GM12878 (cell line): Measurements from ENCODE around the gene MACF1. TPM values are rescaled to one million over a fixed set of nuclear protein-coding genes. Genes with fewer than 3 reads are reported as not detected.

ENCODE experiments used
- ATAC-seq: fragments of 200-7000 bp; cut with Tn5 transposase; 3 replicates; pipeline ENCODE4 v1.9.1; 2020; ENCODE audit warnings: mild to moderate bottlenecking, moderate library complexity
- BruUV-seq: library from RNA; stranded (reverse); fragments of 400-500 nt; replicated peaks from 2 replicates; lab custom pipeline; 2021; lab: Mats Ljungman, UMichigan
- CTCF ChIA-PET: fragments of 300-600 bp; sonication (Branson Sonifier 250); formaldehyde crosslinking; extraction: SDS; loops from one replicate; lab custom pipeline; 2021; ENCODE audit warnings: inconsistent platforms; lab: Yijun Ruan, JAX
- POLR2A ChIA-PET: fragments of 350-600 bp; formaldehyde crosslinking; extraction: SDS; loops from one replicate; lab custom pipeline; 2021; ENCODE audit warnings: inconsistent platforms; lab: Charles Lee
- RAD21 ChIA-PET: fragments of 300-600 bp; sonication (Branson Sonifier 250); formaldehyde crosslinking; loops from one replicate; lab custom pipeline; 2023; ENCODE audit warnings: antibody characterized with exemption; ENCODE audit not compliant: unreplicated experiment; lab: Charles Lee
- SMC1A ChIA-PET: fragments of 300-600 bp; sonication (Branson Sonifier 250); formaldehyde crosslinking; loops from one replicate; lab custom pipeline; 2023; ENCODE audit not compliant: unreplicated experiment, uncharacterized antibody; lab: Charles Lee
- DNase-seq: peaks from one replicate; pipeline ENCODE4 v3.0.0-alpha.2; 2011; ENCODE audit warnings: low read depth, low spot score
- FAIRE-seq: peaks from 3 replicates; lab custom pipeline; 2011; peaks lifted over from hg19 to GRCh38; lab: Jason Lieb, UNC
- H2AFZ ChIP-seq: 2 replicates; pipeline ENCODE4 v1.6.0; 2011; ENCODE audit warnings: low read depth, low read length, control low read depth; ENCODE audit not compliant: control insufficient read depth
- H3K27ac ChIP-seq: 2 replicates; pipeline ENCODE4 v1.5.1; 2011; ENCODE audit warnings: control low read depth; ENCODE audit not compliant: control insufficient read depth, insufficient read depth
- H3K27me3 ChIP-seq, 2 experiments: replicated peaks in 1 of 2; 2 replicates each; pipeline versions ENCODE4 v1.6.0 to v1.6.1; 2011; ENCODE audit warnings: low read length in 1 of 2; ENCODE audit not compliant: control insufficient read depth in 2 of 2, insufficient read depth in 2 of 2
- H3K36me3 ChIP-seq, 2 experiments: 2 replicates each; pipeline ENCODE4 v1.5.1; 2011; ENCODE audit warnings: low read length in 1 of 2; ENCODE audit not compliant: control insufficient read depth in 2 of 2, insufficient read depth in 2 of 2
- H3K4me1 ChIP-seq: 2 replicates; pipeline ENCODE4 v1.6.1; 2011; ENCODE audit warnings: mild to moderate bottlenecking, low read length, moderate library complexity, mixed read lengths; ENCODE audit not compliant: control insufficient read depth, insufficient read depth
- H3K4me2 ChIP-seq: 2 replicates; pipeline ENCODE4 v1.6.0; 2011; ENCODE audit warnings: control low read depth; ENCODE audit not compliant: control insufficient read depth, insufficient read depth
- H3K4me3 ChIP-seq: fragments of 200-600 bp; sonication (generic); 2 replicates; pipeline ENCODE4 v1.5.1; 2016
- H3K79me2 ChIP-seq: 2 replicates; pipeline ENCODE4 v1.6.0; 2011; ENCODE audit warnings: low read length; ENCODE audit not compliant: control insufficient read depth, insufficient read depth
- H3K9ac ChIP-seq: 2 replicates; pipeline ENCODE4 v1.8.0; 2011; ENCODE audit warnings: low read length, control low read depth, mixed read lengths; ENCODE audit not compliant: control insufficient read depth, insufficient read depth
- H3K9me3 ChIP-seq: replicated peaks from 3 replicates; pipeline ENCODE4 v1.5.1; 2011; ENCODE audit warnings: mild to moderate bottlenecking, low read length; ENCODE audit not compliant: control insufficient read depth, insufficient read depth
- H4K20me1 ChIP-seq: 2 replicates; pipeline ENCODE4 v1.6.0; 2011; ENCODE audit not compliant: control insufficient read depth, insufficient read depth
- BACH1 ChIP-seq: fragments of 450-650 bp; IDR thresholded peaks from 2 replicates; pipeline ENCODE4 v1.6.1; 2017; ENCODE audit warnings: mild to moderate bottlenecking, borderline replicate concordance
- BCL11A ChIP-seq: IDR thresholded peaks from 2 replicates; pipeline ENCODE4 v1.6.1; 2011; ENCODE audit warnings: low read depth, low read length
- BMI1 ChIP-seq: fragments of 450-650 bp; IDR thresholded peaks from 2 replicates; pipeline ENCODE4 v1.6.1; 2016; ENCODE audit warnings: mild to moderate bottlenecking, moderate library complexity, borderline replicate concordance
- CBX3 ChIP-seq: fragments of 200-600 bp; sonication (generic); IDR thresholded peaks from 2 replicates; pipeline ENCODE4 v1.6.1; 2016; ENCODE audit warnings: low read depth, borderline replicate concordance
- CBX5 ChIP-seq: sonication (generic); IDR thresholded peaks from 2 replicates; pipeline ENCODE4 v1.6.1; 2016; ENCODE audit warnings: low read depth, moderate library complexity, mild to moderate bottlenecking, inconsistent platforms
- EP300 ChIP-seq, 2 experiments: fragments of 150-350 bp in 1 of 2; IDR thresholded peaks; 2 replicates each; pipeline ENCODE4 v1.6.1; 2011 to 2012; ENCODE audit warnings: low read depth in 2 of 2, low read length in 2 of 2, borderline replicate concordance in 1 of 2, improper control_type of control experiment in 1 of 2, inconsistent platforms in 1 of 2; ENCODE audit not compliant: control insufficient read depth in 1 of 2
- FOXM1 ChIP-seq: IDR thresholded peaks from 2 replicates; pipeline ENCODE4 v1.6.1; 2012; ENCODE audit warnings: low read depth, mild to moderate bottlenecking, inconsistent platforms, low read length, moderate library complexity
- IKZF2 ChIP-seq, 2 experiments: fragments of 450-650 bp; IDR thresholded peaks; 2 replicates each; pipeline ENCODE4 v1.6.1; 2017; ENCODE audit warnings: mild to moderate bottlenecking in 2 of 2, moderate library complexity in 2 of 2
- KLF5 ChIP-seq: fragments of 450-650 bp; IDR thresholded peaks from 2 replicates; pipeline ENCODE4 v1.6.1; 2014; ENCODE audit warnings: mild to moderate bottlenecking; ENCODE audit not compliant: partially characterized antibody
- NFYA ChIP-seq: IDR thresholded peaks from 2 replicates; pipeline ENCODE4 v1.6.1; 2011; ENCODE audit warnings: low read depth, mild to moderate bottlenecking, low read length, improper control_type of control experiment, borderline replicate concordance
- NR2C1 ChIP-seq: fragments of 450-650 bp; IDR thresholded peaks from 2 replicates; pipeline ENCODE4 v1.6.1; 2017; ENCODE audit warnings: antibody characterized with exemption, mild to moderate bottlenecking, moderate library complexity
- POLR2AphosphoS2 ChIP-seq: IDR thresholded peaks from 2 replicates; pipeline ENCODE4 v1.6.1; 2011; ENCODE audit warnings: low read depth, mild to moderate bottlenecking, low read length, improper control_type of control experiment, moderate library complexity
- PRDM15 ChIP-seq: fragments of 450-650 bp; formaldehyde crosslinking; IDR thresholded peaks from 2 replicates; pipeline ENCODE4 v1.4.0; 2020; ENCODE audit warnings: mild to moderate bottlenecking, moderate library complexity
- RAD51 ChIP-seq: fragments of 450-650 bp; IDR thresholded peaks from 2 replicates; pipeline ENCODE4 v1.6.1; 2016; ENCODE audit warnings: moderate library complexity, mild to moderate bottlenecking, inconsistent platforms
- RBBP5 ChIP-seq: fragments of 200-600 bp; sonication (generic); conservative IDR thresholded peaks from 2 replicates; pipeline ENCODE4 v1.6.1; 2016
- SPI1 ChIP-seq: IDR thresholded peaks from 2 replicates; pipeline ENCODE4 v1.6.1; 2011; ENCODE audit warnings: low read depth, mild to moderate bottlenecking, low read length, moderate library complexity, borderline replicate concordance; ENCODE audit not compliant: insufficient read depth
- STAT1 ChIP-seq: fragments of 450-650 bp; conservative IDR thresholded peaks from 2 replicates; pipeline ENCODE4 v1.6.1; 2014; ENCODE audit warnings: antibody characterized with exemption, mild to moderate bottlenecking
- ZNF274 ChIP-seq: IDR thresholded peaks from one replicate; pipeline ENCODE4 v1.8.0; 2011; ENCODE audit not compliant: insufficient read length, insufficient read depth
- ZZZ3 ChIP-seq: IDR thresholded peaks from 2 replicates; pipeline ENCODE4 v1.6.1; 2011; ENCODE audit warnings: low read depth; ENCODE audit not compliant: control insufficient read depth, insufficient read length
- WGBS: methylation state at CpG from one replicate; pipeline ENCODE4 v1.1.6; 2016; ENCODE audit warnings: low lambda C conversion rate; ENCODE audit not compliant: insufficient replicate concordance, insufficient coverage; ENCODE audit errors: missing lambda C conversion rate; 5-methylcytosine and 5-hydroxymethylcytosine counted together
- in situ Hi-C: fragments of 300-500 bp; cut with MboI; formaldehyde crosslinking; loops from 9 replicates; pipeline ENCODE4 v1.14.3; 2018; ENCODE audit warnings: mixed read lengths
- intact Hi-C: fragments of 100-400 bp; cut with micrococcal nuclease; formaldehyde crosslinking; loops from one replicate; pipeline ENCODE4 v1.14.2; 2022; ENCODE audit not compliant: unreplicated experiment
- polyA plus RNA-seq, 11 experiments: library from polyadenylated mRNA; depleted of rRNA in 4 of 11; unstranded in 6 of 11; stranded (reverse) in 5 of 11; fragments of >200 nt; fragmentation: Nextera tagmentation in 4 of 11; fragmentation: Illumina TruSeq in 1 of 11; extraction: Ambion mirVana in 4 of 11; extraction: Trizol in 1 of 11; gene quantifications; 1 replicate in 1 of 11; 2 replicates in 10 of 11; pipeline versions ENCODE4 v1.2.1 to v1.2.3, GENCODE V29; 2011 to 2016; ENCODE audit warnings: inconsistent platforms in 2 of 11, missing spikeins in 2 of 11, low read depth in 1 of 11
- total RNA-seq, 4 experiments: library from RNA; depleted of rRNA in 3 of 4; stranded (reverse); fragments of >200 nt in 3 of 4; fragmentation: Illumina TruSeq in 1 of 4; extraction: Trizol in 1 of 4; gene quantifications; 2 replicates each; pipeline versions ENCODE4 v1.2.1 to v1.2.3, GENCODE V29; 2013 to 2021

The MACF1 gene
- total and polyA plus RNA-seq, 10 of the 15 experiments (the other 5 are each of a cell fraction or from before 2014, with no cell fraction given): 15.5 to 201 (median 76.9) TPM

- no peaks in the 10 kb centered on the region for H3K36me3 ChIP-seq
- H4K20me1 ChIP-seq: no peaks in the 10 kb centered on the region; the same call in 1 of the 2 replicates
- in situ Hi-C loops (no loop called here), intact Hi-C loops (no loop called here)
- SMC1A ChIA-PET: interaction anchor here (0.8 to 2.6 kb wide), 3 partner anchors 24 to 59 kb away, joined by 3 to 10 read pairs (median 4); no protein-coding TSS in a partner anchor
- RAD21 ChIA-PET: interaction anchor here (0.9 kb wide), 1 partner anchor 17 kb away, joined by 3 read pairs; no protein-coding TSS in a partner anchor
- peaks cover 15% of the 10 kb centered on the region for H3K79me2 ChIP-seq
- BruUV-seq: no TSS peak
- no peak overlapping the region for H3K27ac ChIP-seq
- H3K4me1 ChIP-seq: no peaks in the 10 kb centered on the region
- CTCF ChIA-PET: interaction anchor here (1.2 to 1.6 kb wide), 2 partner anchors 9 to 24 kb away, joined by 4 to 6 read pairs; no protein-coding TSS in a partner anchor
- no peak for DNase-seq
- H3K9ac ChIP-seq: no peak overlapping the region
- H3K4me3 ChIP-seq: no peak overlapping the region
- POLR2A ChIA-PET: interaction anchor here (0.6 kb wide), 1 partner anchor 505 kb away, joined by 3 read pairs; no protein-coding TSS in a partner anchor
- H2AFZ ChIP-seq: no peak overlapping the region
- H3K4me2 ChIP-seq: no peak overlapping the region
- H3K9me3 ChIP-seq: no peaks in the 10 kb centered on the region
- H3K27me3 ChIP-seq: no peaks in the 10 kb centered on the region
- WGBS: 90% methylated on average over 3 of the region's 5 CpGs
- TF ChIP-seq RBBP5 (no peak), FOXM1 (no peak), RAD51 (no peak), PRDM15 (CRISPR knock-in tag) (no peak), CBX3 (no peak), NFYA (no peak), CBX5 (no peak), BCL11A (no peak), SPI1 (no peak), POLR2AphosphoS2 (no peak), ZNF274 (no peak), NR2C1 (no peak), ZZZ3 (no peak), STAT1 (no peak), BMI1 (no peak), IKZF2 (IDR thresholded peaks at IDR 0.05) (no peak), EP300 (IDR thresholded peaks at IDR 0.05; ENCODE audit: borderline replicate concordance in 1 of 2, control insufficient read depth in 1 of 2, low read depth in 2 of 2, low read length in 2 of 2) (no peak), KLF5 (no peak), BACH1 (no peak)
- no peak for ATAC-seq
- FAIRE-seq: no peak
These were observed 36.8 kb upstream of the MACF1 start for GRCh38 chr1:39167632-39168209.
